Iris pigment epithelial cell (primary cell): ENCODE results near the gene COPS9.

Source experiments
- DNase-seq: peaks from one replicate; pipeline ENCODE4 v3.0.0-alpha.2; 2011; ENCODE audit warnings: low read depth

Gene COPS9

DNA sequence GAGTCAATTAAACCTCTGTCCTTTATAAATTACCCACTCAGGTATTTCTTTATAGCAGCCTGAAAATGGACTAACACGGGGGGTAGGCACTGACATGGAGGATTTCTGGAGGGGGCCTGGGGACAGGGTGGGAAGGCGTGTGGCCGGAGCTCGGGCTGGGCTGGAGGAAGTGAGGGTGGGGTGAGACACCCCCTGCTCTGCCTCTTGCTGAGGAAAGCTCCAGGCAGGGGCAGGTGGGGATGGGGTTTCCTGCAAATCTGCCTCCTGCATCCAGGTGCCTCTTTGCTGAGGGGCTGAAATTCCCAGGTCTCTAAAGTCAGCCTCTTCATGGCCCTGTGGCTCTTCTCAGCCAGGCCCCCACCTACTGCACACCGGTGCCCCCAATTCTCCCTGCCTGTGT, 30.1 kb upstream of the COPS9 start:
- DNase-seq = no peak

DNA sequence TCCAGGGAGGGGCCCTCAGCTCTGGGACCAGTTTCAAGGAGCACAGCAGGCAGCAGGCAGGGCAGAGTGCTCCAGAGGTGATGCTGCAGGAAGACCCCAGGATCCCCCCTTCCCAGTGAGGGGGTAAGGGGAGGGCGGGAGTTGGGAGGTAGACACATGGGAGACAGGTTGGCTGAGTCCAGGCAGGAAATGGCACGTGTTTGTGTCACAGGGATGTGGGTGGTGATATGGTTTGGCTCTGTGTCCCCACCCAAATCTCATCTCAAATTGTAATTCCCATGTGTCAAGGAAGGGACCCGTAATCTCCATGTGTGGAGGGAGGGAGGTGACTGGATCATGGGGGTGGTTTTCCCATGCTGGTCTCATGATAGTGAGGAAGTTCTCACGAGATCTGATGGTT, 29.6 kb upstream of the COPS9 start:
- no peak for DNase-seq

DNA sequence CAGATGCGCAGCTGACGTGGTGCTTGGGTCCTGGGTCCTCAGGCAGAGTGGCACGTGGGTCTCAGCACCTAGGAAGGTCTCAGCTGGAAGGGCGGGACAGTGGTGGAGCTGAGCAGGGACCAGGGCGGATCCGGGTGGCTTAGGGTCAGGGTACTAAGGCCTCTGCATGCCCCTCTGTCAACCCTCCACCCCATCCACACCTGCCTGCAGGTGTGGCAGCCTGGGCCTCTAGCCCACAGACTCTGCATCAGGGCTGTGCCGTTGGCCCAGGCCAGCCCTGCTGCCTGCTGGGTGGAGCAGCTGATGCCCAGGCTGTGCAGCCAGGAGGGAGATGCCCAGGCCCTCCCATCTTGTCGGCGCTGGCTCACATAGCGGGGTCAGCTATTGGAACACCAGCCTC, 28.9 kb upstream of the COPS9 start:
- DNase-seq = no peak

DNA sequence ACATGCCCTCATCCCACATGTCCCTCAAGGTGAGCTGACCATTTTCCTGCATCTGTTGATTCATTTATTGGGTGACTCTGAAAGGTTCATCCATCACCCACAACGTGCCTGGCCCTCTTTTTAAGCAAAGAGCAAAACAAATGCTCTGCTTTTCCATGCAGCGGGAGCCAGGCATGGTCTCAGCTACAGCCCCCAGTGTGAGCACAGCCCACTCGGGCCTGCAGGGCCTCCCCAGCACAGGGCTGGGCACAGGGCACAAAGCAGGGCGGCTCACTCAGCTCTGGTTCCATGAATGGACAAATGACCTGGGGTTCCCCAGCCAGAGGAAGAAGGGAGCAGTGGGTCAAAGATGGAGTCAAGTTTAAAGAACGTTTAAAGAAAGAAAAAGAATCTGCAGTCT, 28.5 kb upstream of the COPS9 start:
- no peak for DNase-seq

DNA sequence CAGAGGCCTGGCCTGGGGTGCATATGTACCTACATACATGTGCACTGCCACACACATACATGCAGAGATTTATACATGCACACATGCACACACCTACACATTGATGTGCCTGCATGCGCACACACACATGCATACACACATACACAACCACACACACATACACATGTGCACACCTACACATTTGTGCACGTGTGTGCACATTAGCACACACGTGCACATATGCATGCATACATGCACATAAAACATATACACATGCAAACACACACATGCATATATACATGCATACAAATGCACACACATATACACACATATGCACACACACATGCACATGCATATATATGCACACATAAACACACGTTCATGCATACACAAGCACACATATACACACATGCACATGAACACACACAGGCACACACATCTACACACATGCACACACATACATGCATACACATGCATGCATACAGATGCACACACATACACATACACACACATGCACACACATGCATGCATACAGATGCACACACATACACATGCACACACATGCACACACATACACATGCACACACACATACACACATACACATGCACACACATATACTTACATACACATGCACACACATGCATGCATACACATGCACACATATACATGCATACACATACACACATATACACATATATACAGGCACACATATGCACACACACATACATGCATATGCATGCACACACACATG, 27.9 kb upstream of the COPS9 start:
- DNase-seq = no peak

DNA sequence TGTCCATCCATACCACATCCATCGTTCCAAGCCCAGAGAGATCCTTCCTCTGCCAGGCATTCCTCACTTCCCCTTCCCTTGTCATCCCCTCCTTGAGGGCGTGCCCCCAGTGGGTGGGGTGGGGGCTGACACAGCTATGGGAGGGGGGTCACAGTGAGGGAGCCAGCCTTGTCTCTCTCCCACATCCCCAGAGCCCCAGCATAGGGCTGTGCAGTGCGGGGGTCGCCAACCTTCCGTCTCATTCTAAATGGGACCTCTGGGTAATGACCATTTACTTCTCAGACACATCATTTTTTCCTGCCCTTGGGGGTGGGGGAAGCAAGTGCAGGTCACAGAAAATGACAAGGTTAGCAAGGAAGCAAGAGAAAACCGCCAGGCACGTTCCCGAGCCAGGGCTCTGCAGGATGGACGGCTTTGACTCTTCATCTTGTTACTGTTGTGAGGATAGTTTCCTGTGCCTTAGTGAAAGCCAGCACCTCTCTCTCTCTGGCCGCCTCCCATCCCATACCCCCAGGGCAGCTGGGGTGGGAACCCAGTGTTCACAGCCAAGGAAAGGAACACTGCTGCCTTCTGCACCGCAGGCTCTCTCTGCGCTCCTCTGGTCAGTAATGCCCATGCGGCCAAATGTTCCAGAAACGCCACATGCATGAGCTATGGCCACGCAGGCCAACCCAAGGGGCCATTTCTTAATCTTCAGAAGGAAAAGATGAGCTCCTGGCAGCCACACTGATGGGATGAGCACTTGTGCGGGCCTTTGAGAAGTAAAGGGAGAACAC, 27.0 kb upstream of the COPS9 start:
- no peak for DNase-seq

DNA sequence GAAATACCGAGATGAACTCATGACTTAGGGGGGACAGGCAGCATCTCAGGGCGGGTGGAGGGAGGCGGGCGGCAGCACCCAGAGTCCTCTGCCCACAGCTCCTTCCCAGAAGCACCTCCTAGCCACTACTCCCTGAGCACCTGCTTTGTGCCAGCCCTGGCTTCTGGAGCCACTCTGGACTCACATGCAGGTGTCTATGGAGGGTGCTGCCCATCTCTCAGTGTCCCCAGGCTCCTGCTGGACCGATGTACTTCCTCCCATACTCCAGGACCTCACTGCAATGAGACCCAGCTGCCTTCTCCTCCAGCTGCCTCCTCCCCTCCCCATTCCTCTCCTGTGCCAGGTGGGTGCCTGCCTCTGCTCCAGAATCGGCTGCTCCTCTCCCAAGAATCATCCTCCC, 26.4 kb upstream of the COPS9 start:
- no peak for DNase-seq

DNA sequence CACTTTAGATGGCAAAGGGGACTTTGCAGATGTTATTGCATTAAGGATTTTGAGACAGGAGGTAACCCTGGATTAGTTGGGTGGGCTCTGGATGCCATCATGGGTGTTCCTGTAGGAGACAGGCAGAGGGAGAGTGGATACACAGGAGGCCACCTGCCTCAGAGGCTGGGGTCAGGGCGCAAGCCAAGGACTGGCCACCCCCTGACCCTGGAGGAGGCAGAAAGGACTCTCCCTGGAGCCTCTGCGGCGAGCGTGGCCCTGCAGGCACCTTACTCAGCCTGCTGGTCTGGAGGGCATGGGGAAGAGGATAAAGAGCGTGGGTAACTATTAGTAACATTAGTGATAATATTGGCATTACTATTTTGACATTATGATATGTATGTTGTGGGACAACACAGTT, 25.9 kb upstream of the COPS9 start:
- DNase-seq = no peak

DNA sequence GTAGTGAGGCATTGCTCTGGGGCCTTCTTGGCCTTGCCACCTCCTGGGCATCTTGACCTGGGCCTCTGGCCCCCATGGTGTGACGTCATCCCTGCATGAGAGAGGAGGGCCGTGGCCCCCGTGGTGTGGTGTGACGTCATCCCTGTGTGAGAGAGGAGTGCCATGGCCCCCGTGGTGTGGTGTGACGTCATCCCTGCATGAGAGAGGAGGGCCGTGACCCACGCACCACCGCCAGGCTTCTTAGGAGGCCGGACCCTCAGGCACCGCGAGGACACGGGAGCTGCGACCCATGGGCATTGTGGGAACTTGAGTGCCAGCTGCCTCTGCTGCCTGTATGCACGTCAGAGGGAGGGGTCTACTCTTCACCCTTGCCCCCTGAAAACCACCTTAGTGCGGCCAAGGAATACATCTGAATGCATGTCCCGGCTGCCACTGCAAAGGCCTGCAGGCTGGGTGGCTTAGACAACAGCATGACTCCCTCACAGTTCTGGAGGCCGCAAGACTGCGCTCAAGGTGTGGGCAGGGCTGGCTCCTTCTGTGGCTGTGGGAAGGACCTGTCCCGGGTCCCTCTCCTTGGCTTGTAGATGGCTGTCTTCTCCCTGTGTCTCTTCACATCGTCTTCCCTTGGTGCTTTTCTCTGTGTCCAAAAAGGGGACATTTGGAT, 25.1 kb upstream of the COPS9 start:
- DNase-seq = no peak

DNA sequence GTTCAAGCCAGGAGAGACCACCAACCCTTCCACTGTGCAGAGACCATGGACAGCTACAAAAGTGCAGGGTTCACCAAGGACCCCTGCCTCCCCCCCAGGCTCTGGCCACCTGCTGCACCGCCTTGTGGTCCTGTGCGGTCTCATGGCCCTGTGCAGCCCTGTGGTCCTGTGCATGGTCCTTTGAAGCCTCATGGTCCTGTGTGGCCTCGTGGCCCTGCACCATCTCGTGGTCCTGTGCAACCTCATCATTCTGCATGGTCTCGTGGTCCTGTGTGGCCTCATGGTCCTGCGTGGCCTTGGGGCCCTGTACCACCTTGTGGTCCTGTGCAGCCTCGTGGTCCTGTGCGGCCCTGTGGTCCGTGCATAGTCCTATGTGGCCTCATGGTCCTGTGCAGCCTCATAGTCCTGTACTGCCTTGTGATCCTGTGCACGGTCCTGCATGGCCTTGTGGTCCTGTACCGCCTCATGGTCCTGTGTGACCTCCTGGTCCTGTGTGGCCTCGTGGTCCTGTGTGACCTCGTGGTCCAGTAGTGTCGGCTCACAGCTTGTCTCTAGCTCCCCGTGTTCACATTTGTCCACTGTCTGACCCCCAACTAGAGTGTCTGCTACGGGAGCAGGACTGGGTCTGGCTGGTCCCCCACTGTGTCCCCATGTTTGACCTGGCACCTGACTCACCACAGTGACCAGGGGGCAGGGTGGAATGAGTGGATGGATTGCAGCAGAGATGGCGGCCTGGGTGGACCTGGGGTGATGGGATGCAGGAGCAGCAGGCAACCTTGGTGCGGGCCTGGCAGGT, 24.4 kb upstream of the COPS9 start:
- no peak for DNase-seq

DNA sequence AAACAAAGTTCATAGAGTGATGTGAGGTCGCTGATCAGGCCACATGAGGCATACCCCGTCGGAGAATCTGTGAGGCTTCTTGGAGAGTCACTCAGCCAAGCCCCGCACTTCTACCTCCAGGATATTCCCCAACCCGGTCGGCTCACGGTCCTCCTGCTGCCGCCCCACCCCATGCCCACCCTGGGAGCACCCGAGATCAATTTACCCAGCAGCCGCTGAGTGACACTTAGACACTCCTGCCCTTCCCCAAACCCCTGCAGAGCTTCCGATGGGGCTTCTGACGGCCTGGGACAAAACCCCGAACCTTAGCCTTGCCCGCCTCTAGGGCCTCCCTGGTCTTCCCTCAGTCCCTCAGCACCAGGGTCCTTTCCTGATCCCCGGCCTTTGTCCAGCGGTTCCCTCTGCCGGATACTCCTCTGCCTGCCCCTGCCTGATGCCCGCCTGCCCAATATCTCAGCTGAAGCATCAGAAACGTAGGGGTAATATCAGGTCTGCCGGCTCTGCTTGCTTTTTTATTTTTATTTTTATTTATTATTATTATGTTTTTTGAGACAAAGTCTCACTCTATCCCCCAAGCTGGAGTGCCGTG, 23.2 kb upstream of the COPS9 start:
- no peak for DNase-seq

DNA sequence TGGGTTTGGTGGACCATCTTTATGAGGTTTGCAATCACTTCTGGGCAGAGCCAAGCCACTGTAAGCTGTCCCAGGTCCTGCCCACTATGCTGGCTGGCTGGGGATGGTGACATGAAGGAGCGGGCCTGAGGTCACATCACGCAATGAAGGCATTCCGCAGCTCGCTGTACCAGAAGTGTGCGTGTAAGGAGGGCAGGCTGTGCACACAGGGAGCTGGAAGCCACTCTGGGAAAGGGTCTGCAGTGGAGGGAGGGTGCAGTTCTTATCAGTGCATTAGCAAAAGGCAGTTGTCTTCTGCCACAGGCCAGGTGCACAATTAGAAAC, 21.0 kb upstream of the COPS9 start:
- DNase-seq = no peak

DNA sequence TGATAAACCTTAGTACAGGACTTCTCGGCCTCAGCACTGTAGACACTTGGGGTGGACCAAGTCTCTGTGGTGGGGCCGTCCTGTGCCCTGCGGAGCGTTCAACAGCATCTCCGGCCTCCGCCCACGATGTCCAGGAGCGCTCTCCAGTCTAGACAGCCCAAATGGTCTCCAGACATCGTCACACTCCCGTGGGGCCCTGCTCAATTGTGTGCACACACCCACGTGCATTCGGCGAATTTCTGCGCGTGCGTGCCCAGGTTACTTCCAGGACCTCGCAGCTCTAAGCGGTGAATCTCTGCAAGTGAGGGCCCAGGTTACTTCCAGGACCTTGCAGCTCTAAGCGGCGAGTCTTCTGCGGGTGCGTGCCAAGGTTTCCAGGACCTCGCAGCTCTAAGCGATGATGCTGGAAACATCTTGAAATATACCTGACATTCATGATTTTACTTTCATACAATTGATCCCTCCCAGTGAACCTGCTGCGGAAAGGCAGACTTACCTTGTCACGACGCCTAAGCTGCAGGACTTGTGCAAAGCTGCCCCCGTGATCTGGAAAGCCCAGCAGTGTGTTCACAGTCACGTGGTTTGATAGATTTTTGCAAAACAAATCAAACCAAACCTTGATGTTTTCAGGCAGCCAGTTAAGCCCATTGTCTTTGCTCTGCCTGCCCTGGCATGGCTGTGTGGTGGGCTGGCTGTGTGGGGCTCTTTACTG, 20.5 kb upstream of the COPS9 start:
- no peak for DNase-seq

DNA sequence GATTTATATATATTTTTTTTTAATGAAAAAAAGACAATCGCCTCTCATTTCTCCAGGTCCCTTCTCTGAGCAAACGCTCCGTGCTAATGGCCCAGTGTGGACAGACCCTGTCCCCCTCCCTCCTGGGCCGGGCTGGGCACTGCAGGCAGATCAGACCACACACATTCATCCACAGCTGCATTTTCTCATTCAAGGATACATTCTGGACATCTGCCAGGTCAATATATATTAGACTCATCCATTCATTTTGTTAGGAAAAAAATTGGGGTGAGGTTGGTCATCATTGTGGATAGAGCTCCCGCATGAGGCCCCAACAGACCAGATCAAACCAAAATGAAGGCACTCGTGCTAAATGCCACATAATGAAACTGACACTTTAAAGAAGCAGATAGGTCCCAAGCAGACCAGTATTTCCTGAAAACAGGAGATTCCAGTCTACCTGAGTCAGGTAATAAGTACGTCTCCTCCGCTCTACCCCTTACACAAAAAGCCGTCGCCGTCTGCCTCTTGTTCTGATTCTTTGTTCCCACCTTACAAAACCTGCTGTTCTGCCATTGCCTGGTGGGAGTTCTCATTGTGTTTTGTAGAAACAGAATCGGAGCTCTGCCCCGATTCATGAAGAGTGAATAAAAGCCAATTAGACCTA, 19.8 kb upstream of the COPS9 start:
- DNase-seq = no peak

DNA sequence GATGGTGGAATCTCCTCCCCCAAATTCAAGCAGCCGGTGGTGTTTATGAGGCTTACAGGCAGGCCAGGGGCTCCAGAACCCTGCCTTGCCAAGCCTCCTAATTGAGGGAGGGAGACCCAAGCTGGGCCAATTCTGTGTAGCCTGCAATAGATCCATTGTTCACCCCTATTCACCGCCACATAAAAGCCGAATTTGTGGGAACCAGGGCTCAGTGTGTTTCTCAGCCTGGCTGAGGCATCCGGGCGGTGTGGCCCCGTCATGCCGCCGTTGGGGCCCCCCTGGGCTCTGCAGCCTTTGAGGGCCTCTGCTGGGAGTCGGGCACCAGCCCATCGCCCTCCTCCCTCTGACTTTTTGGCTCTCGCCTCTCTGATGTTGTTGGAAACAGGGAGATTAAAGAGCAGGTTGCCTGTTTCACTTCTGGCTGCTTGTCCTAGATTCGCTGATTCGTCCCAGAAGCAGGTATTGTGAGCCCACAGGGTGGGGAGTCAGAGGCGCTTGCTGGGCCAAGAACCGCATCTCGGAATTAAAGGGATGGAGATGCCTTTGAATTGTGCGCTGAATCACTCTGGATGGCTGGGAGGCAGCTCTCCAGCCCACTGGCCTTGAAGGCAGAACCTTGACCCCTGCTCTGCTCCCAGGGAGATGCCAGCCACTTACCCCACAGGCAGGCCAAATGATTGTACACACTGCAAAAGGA, 19.1 kb upstream of the COPS9 start:
- DNase-seq = no peak

DNA sequence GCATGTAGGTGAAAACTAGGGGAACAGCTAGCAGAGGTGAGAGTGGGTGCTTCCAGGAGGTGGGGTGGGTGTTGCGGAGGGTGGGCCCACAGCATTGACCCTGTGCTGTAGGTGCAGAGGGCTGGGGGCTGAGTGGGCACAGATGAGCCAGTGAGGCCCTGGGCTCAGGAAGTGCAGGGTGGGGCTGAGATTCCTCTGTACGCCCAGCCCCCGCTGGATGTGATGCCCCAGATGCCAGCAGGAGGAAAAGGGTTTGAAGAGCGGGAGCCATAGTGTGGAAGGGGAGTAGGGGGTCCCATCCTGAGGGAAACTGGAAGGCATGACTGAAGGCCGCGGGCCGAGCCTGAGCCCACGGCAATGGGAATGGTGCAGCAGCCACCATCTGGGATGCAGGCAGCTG, 18.5 kb upstream of the COPS9 start:
- no peak for DNase-seq

DNA sequence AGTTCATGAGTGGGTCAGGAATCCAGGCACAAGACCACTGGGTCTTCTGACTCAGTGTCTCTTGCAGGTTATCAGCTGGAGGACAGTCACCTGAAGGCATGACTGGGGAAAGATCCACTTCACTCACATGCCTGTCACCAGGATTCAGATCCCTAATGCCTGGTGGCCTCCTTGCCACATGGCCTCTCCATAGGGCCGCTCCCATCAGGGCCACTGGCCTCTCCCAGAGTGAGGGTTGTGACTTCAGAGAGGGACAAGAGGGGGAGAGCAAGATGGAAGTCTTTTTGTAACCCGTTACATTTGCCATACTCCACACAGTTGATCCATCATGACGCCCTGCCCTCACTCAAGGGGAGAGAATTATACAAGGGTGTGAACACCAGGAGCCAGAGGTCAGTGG, 17.3 kb upstream of the COPS9 start:
- no peak for DNase-seq

DNA sequence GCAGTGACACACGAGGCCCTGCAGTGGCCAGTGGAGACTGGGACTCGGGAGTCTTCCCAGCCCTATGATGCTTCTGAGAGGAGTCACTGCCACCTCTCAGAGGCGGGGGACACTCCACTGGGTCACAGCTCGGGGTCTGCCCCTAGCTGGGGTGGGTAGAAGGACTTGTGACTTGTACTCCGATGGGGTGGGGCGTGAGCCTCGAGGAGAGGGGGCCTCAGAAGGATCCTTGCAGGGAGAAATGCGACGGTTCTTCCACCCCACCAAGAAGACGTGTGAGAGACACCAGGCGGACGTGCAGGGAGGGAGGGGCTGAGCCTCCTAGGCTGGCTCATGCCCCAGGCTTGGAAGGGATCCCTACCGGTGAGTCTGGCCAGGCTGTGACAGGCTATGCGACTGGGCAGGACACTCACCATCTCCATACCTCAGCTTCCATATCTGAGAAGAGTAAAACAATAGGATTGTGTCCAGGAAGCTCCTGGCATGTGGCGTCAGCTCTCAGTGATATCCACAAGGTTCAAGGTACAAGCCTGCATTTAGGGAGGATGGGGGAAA, 15.4 kb upstream of the COPS9 start:
- no peak for DNase-seq

DNA sequence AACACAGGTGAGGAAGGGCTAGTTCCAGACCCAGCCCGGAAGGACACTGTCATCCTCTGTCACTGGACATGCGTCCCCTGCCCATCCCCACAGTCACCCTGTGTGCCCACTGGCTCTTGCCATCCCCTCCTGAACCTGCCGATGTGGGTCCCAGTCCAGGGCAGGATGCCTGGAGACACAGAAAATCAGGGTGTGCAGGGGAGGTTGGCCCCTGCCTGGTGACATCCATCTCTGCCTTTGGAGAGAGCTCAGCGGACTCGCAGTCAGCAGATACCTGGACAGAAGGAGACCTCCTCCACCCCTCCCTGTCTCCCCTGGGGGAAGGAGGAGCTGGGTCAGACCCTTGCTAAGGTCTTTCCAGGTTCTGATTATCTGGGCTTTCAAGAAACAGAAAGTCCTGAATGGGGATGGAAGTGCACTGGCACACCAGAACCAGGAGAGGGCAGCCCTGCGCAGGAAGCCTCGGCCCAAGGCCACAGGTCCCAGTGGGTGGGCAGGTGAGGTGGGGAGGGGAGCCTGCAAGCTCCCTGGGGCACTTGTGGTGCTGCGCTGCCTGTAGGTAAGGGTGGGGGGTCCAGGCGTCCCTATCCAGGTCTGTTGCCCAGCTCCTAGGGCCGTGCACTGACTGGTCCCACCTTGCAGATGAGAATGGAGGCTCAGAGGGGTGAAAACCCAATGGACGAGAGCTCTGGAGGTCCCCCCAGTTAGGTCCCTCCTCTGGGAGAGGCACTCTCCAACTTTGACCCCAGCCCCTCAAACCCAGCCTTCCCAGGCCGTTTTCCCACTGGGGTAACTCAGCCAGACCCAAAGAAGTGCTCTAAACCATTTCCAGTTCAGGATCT, 14.1 kb upstream of the COPS9 start:
- peak; percentile 28 for DNase-seq
